OCI-LY7 (cell line): ENCODE results near the gene LRRC55.

ENCODE experiments used
- CTCF ChIP-seq: fragments of 200-600 bp; sonication (generic); conservative IDR thresholded peaks from 2 replicates; pipeline ENCODE4 v1.5.1; 2014; ENCODE audit warnings: mild to moderate bottlenecking, antibody characterized with exemption, low read length, moderate library complexity, mixed read lengths
- EZH2phosphoT487 ChIP-seq: fragments of 200-600 bp; sonication (generic); IDR thresholded peaks from 2 replicates; pipeline ENCODE4 v1.6.1; 2018; ENCODE audit warnings: low read depth, borderline replicate concordance, mild to moderate bottlenecking, mixed run types, antibody characterized with exemption, low read length, moderate library complexity, mixed read lengths

- TF ChIP-seq CTCF (no peak), EZH2phosphoT487 (no peak)
Measured at GRCh38 chr11:57175478-57175877, 6.3 kb upstream of the LRRC55 start.
